Upper lobe of left lung (tissue), 6 donors: Measurements from ENCODE around the gene FRAT1. TPM values are rescaled to one million over a fixed set of nuclear protein-coding genes. Genes with fewer than 3 reads are reported as not detected.

Experiments used
- ATAC-seq, 2 donors: fragments of 200-7000 bp; cut with Tn5 transposase; one replicate each; pipeline ENCODE4 v1.9.1; 2022; ENCODE audit warnings: mild to moderate bottlenecking in 2 of 2, moderate library complexity in 2 of 2; ENCODE audit not compliant: low FRiP score in 2 of 2
- DNase-seq, 2 donors: peaks; one replicate each; pipeline ENCODE4 v3.0.0-alpha.2; 2019 to 2020
- H3K27ac ChIP-seq, 4 donors: fragments of 200-600 bp; sonication (generic); one replicate each; pipeline ENCODE4 v1.5.1; 2016 to 2019
- H3K27me3 ChIP-seq, 4 donors: fragments of 200-600 bp; sonication (generic); one replicate each; pipeline ENCODE4 v1.5.1; 2017 to 2019
- H3K36me3 ChIP-seq, 4 donors: fragments of 200-600 bp; sonication (generic); one replicate each; pipeline ENCODE4 v1.5.1; 2016 to 2019
- H3K4me1 ChIP-seq, 4 donors: fragments of 200-600 bp; sonication (generic); one replicate each; pipeline ENCODE4 v1.5.1; 2018 to 2019
- H3K4me3 ChIP-seq, 4 donors: fragments of 200-600 bp; sonication (generic); one replicate each; pipeline ENCODE4 v1.5.1; 2017 to 2019; ENCODE audit warnings: mild to moderate bottlenecking in 2 of 4, moderate library complexity in 1 of 4
- H3K9me3 ChIP-seq, 4 donors: fragments of 200-600 bp; sonication (generic); one replicate each; pipeline ENCODE4 v1.5.1; 2018 to 2019
- EP300 ChIP-seq, 4 donors: sonication (generic); formaldehyde crosslinking; IDR thresholded peaks; one replicate each; pipeline ENCODE4 v1.5.1; 2017; ENCODE audit warnings: antibody characterized with exemption in 4 of 4, control low read depth in 2 of 4
- POLR2A ChIP-seq, 4 donors: fragments of 450-650 bp; IDR thresholded peaks; one replicate each; pipeline ENCODE4 v1.5.1; 2016 to 2017; ENCODE audit warnings: antibody characterized with exemption in 4 of 4, mild to moderate bottlenecking in 2 of 4
- POLR2AphosphoS5 ChIP-seq, 2 donors: sonication (generic); formaldehyde crosslinking; IDR thresholded peaks; one replicate each; pipeline ENCODE4 v1.5.1; 2017; ENCODE audit warnings: antibody characterized with exemption in 2 of 2
- WGBS, 2 donors: methylation state at CpG; one replicate each; pipeline ENCODE4 v1.1.5; 2017 to 2018; 5-methylcytosine and 5-hydroxymethylcytosine counted together
- total RNA-seq, 6 donors: library from RNA; depleted of rRNA in 4 of 6; stranded (reverse); fragments of >200 nt in 4 of 6; gene quantifications; one replicate each; pipeline versions ENCODE4 v1.1.0 to v1.2.1, GENCODE V29; 2016 to 2021
- TF ChIP-seq, protein P1 (sequence below), 6 experiments: fragments of 450-650 bp in 4 of 6; fragments of 200-600 bp in 2 of 6; sonication (generic) in 2 of 6; IDR thresholded peaks; one replicate each; pipeline ENCODE4 v1.5.1; 2016 to 2019; ENCODE audit warnings: antibody characterized with exemption in 6 of 6
- donor health status: DM: no; HTN: no; CAD: no; lungs with moderate emphysema.
- donor health status: DM: no; HTN: yes; CAD: no; lungs with severe emphysema.

Gene FRAT1
- total RNA-seq, 6 donors from 2014 or later = 8.9 to 20.2 (median 15.4) TPM

DNA sequence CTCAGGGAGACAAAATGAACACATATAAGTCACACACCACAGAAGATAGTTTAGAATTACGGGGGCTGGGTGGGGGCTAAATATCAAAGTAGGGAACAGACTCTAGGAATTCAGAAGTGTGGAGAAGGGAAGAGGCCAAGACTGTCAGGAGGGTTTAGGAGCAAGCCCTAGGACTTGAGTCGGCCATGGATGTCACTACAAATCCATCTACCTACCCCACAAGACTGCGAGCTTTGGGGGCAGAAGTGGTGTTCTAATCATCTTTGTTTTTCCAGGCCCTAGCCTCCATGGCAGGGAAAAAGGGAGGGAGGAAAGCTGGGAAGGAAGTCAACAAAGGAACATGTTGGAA, 20.9 kb upstream of the FRAT1 start:
- Histone ChIP-seq H3K9me3 (no peaks in the 10 kb centered on the region), H3K4me1 (peaks cover 0 to 7% (median 0%) of the 10 kb centered on the region in 4 donors), H3K27ac (no peak overlapping the region), H3K36me3 (no peaks in the 10 kb centered on the region), H3K4me3 (no peak overlapping the region), H3K27me3 (no peaks in the 10 kb centered on the region)
- DNase-seq = no peak
- TF ChIP-seq POLR2A (IDR thresholded peaks at IDR 0.05) (no peak), EP300 (IDR thresholded peaks at IDR 0.05) (no peak), POLR2AphosphoS5 (IDR thresholded peaks at IDR 0.05) (no peak)
- TF ChIP-seq, protein P1, sequence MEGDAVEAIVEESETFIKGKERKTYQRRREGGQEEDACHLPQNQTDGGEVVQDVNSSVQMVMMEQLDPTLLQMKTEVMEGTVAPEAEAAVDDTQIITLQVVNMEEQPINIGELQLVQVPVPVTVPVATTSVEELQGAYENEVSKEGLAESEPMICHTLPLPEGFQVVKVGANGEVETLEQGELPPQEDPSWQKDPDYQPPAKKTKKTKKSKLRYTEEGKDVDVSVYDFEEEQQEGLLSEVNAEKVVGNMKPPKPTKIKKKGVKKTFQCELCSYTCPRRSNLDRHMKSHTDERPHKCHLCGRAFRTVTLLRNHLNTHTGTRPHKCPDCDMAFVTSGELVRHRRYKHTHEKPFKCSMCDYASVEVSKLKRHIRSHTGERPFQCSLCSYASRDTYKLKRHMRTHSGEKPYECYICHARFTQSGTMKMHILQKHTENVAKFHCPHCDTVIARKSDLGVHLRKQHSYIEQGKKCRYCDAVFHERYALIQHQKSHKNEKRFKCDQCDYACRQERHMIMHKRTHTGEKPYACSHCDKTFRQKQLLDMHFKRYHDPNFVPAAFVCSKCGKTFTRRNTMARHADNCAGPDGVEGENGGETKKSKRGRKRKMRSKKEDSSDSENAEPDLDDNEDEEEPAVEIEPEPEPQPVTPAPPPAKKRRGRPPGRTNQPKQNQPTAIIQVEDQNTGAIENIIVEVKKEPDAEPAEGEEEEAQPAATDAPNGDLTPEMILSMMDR (IDR thresholded peaks at IDR 0.05) = no peak
- ATAC-seq = no peak
- WGBS, 2 donors = 61 to 66% methylated on average over 3 of the region's 3 CpGs

DNA sequence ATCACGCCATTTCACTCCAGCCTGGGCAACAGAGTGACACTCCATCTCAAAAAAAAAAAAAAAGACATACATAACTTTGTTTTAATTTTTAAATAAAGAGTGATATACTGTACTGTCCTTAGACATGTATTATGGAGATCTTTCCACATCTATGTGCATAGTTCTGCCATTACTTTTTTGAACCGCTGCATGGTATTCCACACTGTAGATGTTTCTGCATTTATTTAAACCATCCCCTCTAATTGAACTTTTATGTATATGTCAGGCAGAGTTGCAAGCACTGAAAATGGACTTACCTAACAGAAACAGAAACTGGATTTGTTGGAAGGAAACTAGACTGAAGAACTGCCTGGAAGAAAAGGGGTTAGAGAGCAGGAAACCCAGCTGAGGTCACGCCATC, 18.1 kb upstream of the FRAT1 start:
- H3K4me1 ChIP-seq = peaks cover 0 to 6% (median 0%) of the 10 kb centered on the region in 4 donors
- DNase-seq (no peak), ATAC-seq (no peak)
- no peak overlapping the region for H3K4me3 ChIP-seq
- TF ChIP-seq, protein P1 (IDR thresholded peaks at IDR 0.05) = no peak
- no peak for TF ChIP-seq POLR2A (IDR thresholded peaks at IDR 0.05)
- no peak for TF ChIP-seq EP300 (IDR thresholded peaks at IDR 0.05)
- TF ChIP-seq POLR2AphosphoS5 (IDR thresholded peaks at IDR 0.05) = no peak
- H3K27me3 ChIP-seq = no peaks in the 10 kb centered on the region
- no peaks in the 10 kb centered on the region for H3K36me3 ChIP-seq
- H3K27ac ChIP-seq = no peak overlapping the region
- 85 to 88% methylated on average over 3 of the region's 3 CpGs for WGBS, 2 donors
- H3K9me3 ChIP-seq = no peaks in the 10 kb centered on the region

DNA sequence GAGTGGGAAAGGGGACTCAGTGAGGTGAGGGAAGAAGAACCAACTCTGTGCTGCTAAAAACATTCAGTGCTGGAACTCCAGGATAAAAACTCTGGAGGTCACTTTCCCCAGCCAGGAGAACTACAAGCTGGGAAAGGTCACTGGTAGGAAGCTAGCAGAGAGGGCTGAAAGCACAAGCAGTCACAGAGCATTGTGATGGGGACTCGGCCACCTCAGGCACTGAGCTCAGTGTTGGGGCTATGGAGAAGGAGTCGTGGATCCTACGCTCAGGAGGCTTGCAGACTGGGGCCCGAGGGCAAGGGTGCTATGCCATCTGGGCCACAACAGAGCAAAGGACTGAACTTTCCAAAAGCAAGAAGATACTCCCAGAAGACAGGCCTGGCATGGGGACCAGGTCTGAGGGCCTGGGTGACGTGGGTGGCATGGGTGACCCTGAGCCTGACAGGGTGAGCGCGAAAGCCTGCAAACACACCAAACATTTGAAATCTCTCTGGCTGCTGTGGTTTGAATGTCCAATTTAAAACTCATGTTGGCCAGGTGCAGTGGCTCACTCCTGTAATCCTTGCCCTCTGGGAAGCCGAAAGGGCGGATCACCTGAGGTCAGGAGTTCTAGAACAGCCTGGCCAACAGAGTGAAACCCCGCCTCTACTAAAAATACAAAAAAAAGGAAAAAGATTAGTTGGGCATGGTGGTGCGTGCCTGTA, 16.8 kb upstream of the FRAT1 start:
- Histone ChIP-seq H3K4me1 (peaks cover 0 to 6% (median 0%) of the 10 kb centered on the region in 4 donors), H3K36me3 (no peaks in the 10 kb centered on the region), H3K4me3 (no peak overlapping the region), H3K9me3 (no peaks in the 10 kb centered on the region), H3K27me3 (no peaks in the 10 kb centered on the region), H3K27ac (no peak overlapping the region)
- no peak for ATAC-seq
- no peak for DNase-seq
- 93 to 96% methylated on average over 11 of the region's 11 CpGs for WGBS, 2 donors
- TF ChIP-seq, protein P1 (IDR thresholded peaks at IDR 0.05) = no peak
- no peak for TF ChIP-seq EP300 (IDR thresholded peaks at IDR 0.05)
- TF ChIP-seq POLR2A (IDR thresholded peaks at IDR 0.05) = no peak
- no peak for TF ChIP-seq POLR2AphosphoS5 (IDR thresholded peaks at IDR 0.05)

DNA sequence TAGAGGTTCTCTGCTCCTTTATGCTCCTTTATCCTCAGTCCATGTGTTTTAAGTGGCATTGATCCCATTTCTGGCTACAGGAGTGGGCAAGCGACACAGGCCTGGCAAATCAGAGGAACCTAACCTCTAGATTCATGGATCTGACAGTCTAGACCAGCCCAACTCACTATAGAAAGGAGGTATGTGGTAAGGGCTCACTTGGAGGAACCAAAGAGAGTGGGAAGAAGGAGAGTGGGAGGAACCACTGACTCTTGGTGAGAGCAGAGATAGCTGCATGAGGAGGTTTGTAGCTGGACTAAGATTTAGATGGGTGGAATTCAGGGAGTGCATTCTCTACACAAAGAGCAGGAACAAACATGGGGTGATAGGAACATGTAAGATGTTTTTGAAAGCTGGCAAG, 11.6 kb upstream of the FRAT1 start:
- H3K4me1 ChIP-seq = no peaks in the 10 kb centered on the region
- no peak for ATAC-seq
- 67 to 86% methylated on average over 1 of the region's 1 CpG for WGBS, 2 donors
- H3K36me3 ChIP-seq = no peaks in the 10 kb centered on the region
- no peak for DNase-seq
- no peak for TF ChIP-seq POLR2AphosphoS5 (IDR thresholded peaks at IDR 0.05)
- TF ChIP-seq, protein P1 (IDR thresholded peaks at IDR 0.05) = no peak
- no peak for TF ChIP-seq POLR2A (IDR thresholded peaks at IDR 0.05)
- no peak for TF ChIP-seq EP300 (IDR thresholded peaks at IDR 0.05)
- H3K27me3 ChIP-seq = no peaks in the 10 kb centered on the region
- H3K4me3 ChIP-seq = no peak overlapping the region
- H3K9me3 ChIP-seq = no peaks in the 10 kb centered on the region
- H3K27ac ChIP-seq = no peak overlapping the region
